GM23338 (cell line): ENCODE data around the gene TMTC4. TPM values are rescaled to one million over a fixed set of nuclear protein-coding genes. Genes with fewer than 3 reads are reported as not detected.

ENCODE experiments used
- ATAC-seq: fragments of 200-7000 bp; cut with Tn5 transposase; 3 replicates; pipeline ENCODE4 v1.9.1; 2020
- DNase-seq: peaks from one replicate; pipeline ENCODE4 v3.0.0-alpha.2; 2015; ENCODE audit warnings: low spot score
- H2AFZ ChIP-seq: fragments of 200-600 bp; sonication (generic); 2 replicates; pipeline ENCODE4 v1.8.0; 2016; ENCODE audit warnings: antibody characterized with exemption, mild to moderate bottlenecking, moderate library complexity
- H3F3A ChIP-seq: fragments of 200-600 bp; sonication (generic); replicated peaks from 2 replicates; pipeline ENCODE4 v1.8.0; 2017; ENCODE audit warnings: antibody characterized with exemption, mixed run types, low read depth
- H3K27ac ChIP-seq: fragments of 200-600 bp; sonication (generic); 2 replicates; pipeline ENCODE4 v1.6.1; 2016; ENCODE audit warnings: low read depth
- H3K27me3 ChIP-seq: fragments of 200-600 bp; sonication (generic); 2 replicates; pipeline ENCODE4 v1.8.0; 2016; ENCODE audit warnings: mild to moderate bottlenecking, mixed run types, moderate library complexity; ENCODE audit not compliant: insufficient read depth
- H3K36me3 ChIP-seq: fragments of 200-600 bp; sonication (generic); 2 replicates; pipeline ENCODE4 v1.8.0; 2016; ENCODE audit warnings: mild to moderate bottlenecking; ENCODE audit not compliant: insufficient read depth
- H3K4me1 ChIP-seq: fragments of 200-600 bp; sonication (generic); 2 replicates; pipeline ENCODE4 v1.8.0; 2016; ENCODE audit warnings: mild to moderate bottlenecking, moderate library complexity; ENCODE audit not compliant: insufficient read depth
- H3K4me2 ChIP-seq: fragments of 200-600 bp; sonication (generic); 2 replicates; pipeline ENCODE4 v1.7.1; 2017; ENCODE audit warnings: mixed run types
- H3K4me3 ChIP-seq: fragments of 200-600 bp; sonication (generic); 2 replicates; pipeline ENCODE4 v1.6.1; 2016; ENCODE audit warnings: mixed run types
- H3K79me2 ChIP-seq: fragments of 200-600 bp; sonication (generic); replicated peaks from 2 replicates; pipeline ENCODE4 v1.8.0; 2017; ENCODE audit warnings: mild to moderate bottlenecking; ENCODE audit not compliant: insufficient read depth
- H3K9me2 ChIP-seq: fragments of 200-600 bp; sonication (generic); 2 replicates; pipeline ENCODE4 v1.8.0; 2017; ENCODE audit not compliant: insufficient read depth
- H4K20me1 ChIP-seq: fragments of 200-600 bp; sonication (generic); replicated peaks from 2 replicates; pipeline ENCODE4 v1.8.0; 2017; ENCODE audit warnings: mild to moderate bottlenecking; ENCODE audit not compliant: insufficient read depth
- H3K27ac Mint-ChIP-seq: 2 replicates; pipeline ENCODE4 v1.8.0; 2020; ENCODE audit warnings: inconsistent platforms, mild to moderate bottlenecking, moderate library complexity, mixed read lengths
- H3K27me3 Mint-ChIP-seq: 3 replicates; pipeline ENCODE4 v1.8.0; 2022; ENCODE audit warnings: low read depth, mild to moderate bottlenecking, moderate library complexity, mixed read lengths, inconsistent platforms; ENCODE audit not compliant: insufficient read depth, poor library complexity
- H3K36me3 Mint-ChIP-seq: 3 replicates; pipeline ENCODE4 v1.8.0; 2021; ENCODE audit warnings: low read depth, mild to moderate bottlenecking, inconsistent platforms, moderate library complexity, mixed read lengths
- H3K4me1 Mint-ChIP-seq: 3 replicates; pipeline ENCODE4 v1.8.0; 2020; ENCODE audit warnings: mild to moderate bottlenecking, inconsistent platforms, mixed read lengths
- H3K4me3 Mint-ChIP-seq: 3 replicates; pipeline ENCODE4 v1.8.0; 2021; ENCODE audit warnings: moderate library complexity, mild to moderate bottlenecking, inconsistent platforms, mixed read lengths
- H3K9me3 Mint-ChIP-seq: 3 replicates; pipeline ENCODE4 v1.8.0; 2020; ENCODE audit warnings: moderate library complexity, mild to moderate bottlenecking, inconsistent platforms, mixed read lengths
- ETS1 ChIP-seq: IDR thresholded peaks from 2 replicates; pipeline ENCODE4 v1.6.1; 2016; ENCODE audit warnings: antibody characterized with exemption
- EZH2 ChIP-seq: fragments of 200-600 bp; sonication (generic); IDR thresholded peaks from one replicate; pipeline ENCODE4 v1.8.0; 2017; ENCODE audit warnings: antibody characterized with exemption, mild to moderate bottlenecking, low read depth; ENCODE audit not compliant: unreplicated experiment
- EZH2phosphoT487 ChIP-seq: fragments of 200-600 bp; sonication (generic); IDR thresholded peaks from one replicate; pipeline ENCODE4 v1.8.1; 2018; ENCODE audit warnings: antibody characterized with exemption; ENCODE audit not compliant: unreplicated experiment
- JUNB ChIP-seq: IDR thresholded peaks from one replicate; pipeline ENCODE4 v1.6.1; 2016; ENCODE audit warnings: antibody characterized with exemption; ENCODE audit not compliant: unreplicated experiment
- POLR2AphosphoS5 ChIP-seq: IDR thresholded peaks from 2 replicates; pipeline ENCODE4 v1.6.1; 2016; ENCODE audit warnings: antibody characterized with exemption, low read depth
- REST ChIP-seq: IDR thresholded peaks from one replicate; pipeline ENCODE4 v1.6.1; 2018; ENCODE audit warnings: antibody characterized with exemption; ENCODE audit not compliant: unreplicated experiment
- STAT1 ChIP-seq: IDR thresholded peaks from one replicate; pipeline ENCODE4 v1.6.1; 2016; ENCODE audit warnings: antibody characterized with exemption; ENCODE audit not compliant: unreplicated experiment
- ZNF114 ChIP-seq: fragments of 250-450 bp; sonication (Bioruptor Pico); IDR thresholded peaks from 2 replicates; pipeline ENCODE4 v1.5.0; 2020; ENCODE audit warnings: mild to moderate bottlenecking, moderate library complexity
- ZNF331 ChIP-seq: fragments of 250-450 bp; sonication (Bioruptor Pico); IDR thresholded peaks from 2 replicates; pipeline ENCODE4 v1.5.0; 2020; ENCODE audit warnings: low read depth, mild to moderate bottlenecking, moderate library complexity
- polyA plus RNA-seq: library from polyadenylated mRNA; unstranded; fragments of >200 nt; fragmentation: Nextera tagmentation; extraction: Ambion mirVana; gene quantifications from 2 replicates; pipeline ENCODE4 v1.2.1, GENCODE V29; 2016
- total RNA-seq: library from RNA; depleted of rRNA; stranded (reverse); fragments of >200 nt; shearing (Covaris generic); gene quantifications from 2 replicates; pipeline ENCODE4 v1.2.3, GENCODE V29; 2014

TMTC4 gene
- total and polyA plus RNA-seq, 2 experiments from 2014 or later, result 21.9 to 50.0 TPM

GRCh38 chr13:100604918-100605710 lies 69.5 kb downstream of the TMTC4 start:
- Histone ChIP-seq H3K4me3 (no peak overlapping the region), H3K36me3 (no peaks in the 10 kb centered on the region; the same call in 1 of the 2 replicates), H3K9me2 (no peaks in the 10 kb centered on the region), H3K4me1 (no peaks in the 10 kb centered on the region; the same call in 1 of the 2 replicates), H3K4me2 (no peak overlapping the region), H3K79me2 (no peaks in the 10 kb centered on the region), H4K20me1 (no peaks in the 10 kb centered on the region), H3K27me3 (no peaks in the 10 kb centered on the region), H3F3A (peaks cover 4% of the 10 kb centered on the region; the same call in 1 of the 2 replicates), H2AFZ (no peak overlapping the region), H3K27ac (no peak overlapping the region)
- Mint-ChIP-seq H3K9me3 (no peaks in the 10 kb centered on the region), H3K4me1 (no peaks in the 10 kb centered on the region), H3K4me3 (no peak overlapping the region), H3K36me3 (peaks cover 2% of the 10 kb centered on the region), H3K27ac (no peak overlapping the region), H3K27me3 (no peaks in the 10 kb centered on the region)
- no peak for TF ChIP-seq EZH2
- TF ChIP-seq ZNF331 (CRISPR knock-in tag), result no peak
- TF ChIP-seq EZH2phosphoT487, result no peak
- no peak for TF ChIP-seq ZNF114 (CRISPR knock-in tag)
- TF ChIP-seq STAT1, result no peak
- no peak for TF ChIP-seq JUNB
- DNase-seq (no peak), ATAC-seq (no peak)

DNA sequence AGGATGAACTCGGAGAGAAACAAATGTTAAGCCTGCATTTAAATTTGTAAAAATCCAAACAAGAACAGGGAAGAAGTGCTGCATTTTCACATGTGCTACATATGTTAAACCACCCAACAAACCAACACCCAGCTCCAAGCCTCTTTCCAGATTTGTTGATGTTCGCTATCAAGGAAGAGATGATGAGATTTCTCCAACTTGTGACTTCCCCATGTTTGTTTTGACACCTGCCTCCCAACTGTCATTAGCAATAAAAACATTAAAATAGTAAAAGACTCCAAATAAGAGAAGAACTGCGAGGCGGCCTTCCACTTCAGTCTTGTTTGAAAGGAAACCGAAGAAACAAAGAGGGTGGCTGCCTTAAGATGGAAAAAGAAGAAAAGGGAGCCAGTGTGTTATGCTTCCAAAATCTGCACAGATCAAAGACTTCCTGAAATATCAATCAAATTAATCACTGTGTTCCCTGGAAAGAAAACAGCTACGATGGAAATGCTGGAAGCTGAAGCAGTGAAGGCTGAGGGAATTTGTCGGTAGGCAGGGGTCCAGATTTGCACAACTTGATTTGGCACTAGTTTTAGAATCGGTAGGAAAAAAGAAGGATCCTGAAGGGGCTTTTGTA lies 72.0 kb downstream of the TMTC4 start:
- Mint-ChIP-seq H3K4me3 (no peak overlapping the region), H3K9me3 (no peaks in the 10 kb centered on the region)
- TF ChIP-seq EZH2phosphoT487 (no peak), REST (no peak), POLR2AphosphoS5 (no peak), JUNB (no peak), ZNF114 (CRISPR knock-in tag) (no peak), ETS1 (no peak), EZH2 (no peak)

More for the DNA sequence above, 72.0 kb downstream of the TMTC4 start:
- H4K20me1 ChIP-seq, result no peaks in the 10 kb centered on the region
- no peaks in the 10 kb centered on the region for H3K36me3 ChIP-seq
- H3K79me2 ChIP-seq, result no peaks in the 10 kb centered on the region
- H3K27me3 ChIP-seq, result no peaks in the 10 kb centered on the region
- H3K27ac ChIP-seq, result no peak overlapping the region
- H3K4me1 ChIP-seq, result no peaks in the 10 kb centered on the region; the same call in 1 of the 2 replicates
- ATAC-seq (no peak), DNase-seq (no peak)
- H3K27ac Mint-ChIP-seq, result no peak overlapping the region
- no peak overlapping the region for H3K4me2 ChIP-seq
- peaks cover 2% of the 10 kb centered on the region; the same call in 1 of the 3 replicates for H3K36me3 Mint-ChIP-seq
- H3K4me1 Mint-ChIP-seq, result no peaks in the 10 kb centered on the region
- no peaks in the 10 kb centered on the region for H3K27me3 Mint-ChIP-seq
- no peaks in the 10 kb centered on the region for H3K9me2 ChIP-seq
- H3F3A ChIP-seq, result 0 out of 2 replicates have a peak, but pooled peaks cover 7% of the 10 kb centered on the region
- H2AFZ ChIP-seq, result no peak overlapping the region
- H3K4me3 ChIP-seq, result no peak overlapping the region
